KMS-11 (cell line): Measurements from ENCODE around the gene XIST.

ENCODE experiments used
- H2AFZ ChIP-seq: fragments of 200-600 bp; sonication (generic); 2 replicates; pipeline ENCODE4 v1.6.1; 2016; ENCODE audit warnings: antibody characterized with exemption, mixed run types, low read depth
- H3K27ac ChIP-seq: fragments of 200-600 bp; sonication (generic); 2 replicates; pipeline ENCODE4 v1.6.1; 2016; ENCODE audit warnings: mild to moderate bottlenecking, mixed run types
- H3K27me3 ChIP-seq: fragments of 200-600 bp; sonication (generic); 2 replicates; pipeline ENCODE4 v1.6.1; 2017; ENCODE audit warnings: mild to moderate bottlenecking, low read depth, mixed run types, moderate library complexity; ENCODE audit not compliant: insufficient read depth
- H3K36me3 ChIP-seq: fragments of 200-600 bp; sonication (generic); 2 replicates; pipeline ENCODE4 v1.6.1; 2017; ENCODE audit warnings: mild to moderate bottlenecking, mixed run types; ENCODE audit not compliant: insufficient read depth
- H3K4me1 ChIP-seq: fragments of 200-600 bp; sonication (generic); 2 replicates; pipeline ENCODE4 v1.6.1; 2016; ENCODE audit warnings: mild to moderate bottlenecking, low read depth, mixed run types; ENCODE audit not compliant: poor library complexity, severe bottlenecking
- H3K4me2 ChIP-seq: fragments of 200-600 bp; sonication (generic); 2 replicates; pipeline ENCODE4 v1.7.0; 2016; ENCODE audit warnings: mild to moderate bottlenecking, mixed run types
- H3K4me3 ChIP-seq: fragments of 200-600 bp; sonication (generic); IDR thresholded peaks from 2 replicates; pipeline ENCODE4 v1.6.1; 2017; ENCODE audit warnings: low read depth, low read length, mixed read lengths; ENCODE audit not compliant: insufficient read depth
- H3K79me2 ChIP-seq: fragments of 200-600 bp; sonication (generic); 2 replicates; pipeline ENCODE4 v1.6.1; 2016; ENCODE audit warnings: low read depth, mixed run types; ENCODE audit not compliant: insufficient read depth
- H3K9ac ChIP-seq: fragments of 200-600 bp; sonication (generic); 2 replicates; pipeline ENCODE4 v1.6.1; 2016; ENCODE audit warnings: mild to moderate bottlenecking, mixed run types
- H4K20me1 ChIP-seq: fragments of 200-600 bp; sonication (generic); 2 replicates; pipeline ENCODE4 v1.6.1; 2016; ENCODE audit warnings: mild to moderate bottlenecking, mixed run types; ENCODE audit not compliant: insufficient read depth
- CTCF ChIP-seq: fragments of 200-600 bp; sonication (generic); conservative IDR thresholded peaks from 2 replicates; pipeline ENCODE4 v1.6.1; 2017; ENCODE audit warnings: low read depth, mild to moderate bottlenecking, antibody characterized with exemption, low read length, moderate library complexity, mixed read lengths

XIST gene

GRCh38 chrX:73838123-73838522 is 14.4 kb downstream of the XIST start:
- no peaks in the 10 kb centered on the region for H4K20me1 ChIP-seq
- no peaks in the 10 kb centered on the region for H3K27me3 ChIP-seq
- no peak overlapping the region for H3K4me2 ChIP-seq
- H3K79me2 ChIP-seq, result no peaks in the 10 kb centered on the region
- H2AFZ ChIP-seq, result no peak overlapping the region
- H3K4me1 ChIP-seq, result no peaks in the 10 kb centered on the region
- no peak overlapping the region for H3K27ac ChIP-seq
- no peak for TF ChIP-seq CTCF
- H3K36me3 ChIP-seq, result no peaks in the 10 kb centered on the region
- H3K4me3 ChIP-seq, result no peak overlapping the region
- H3K9ac ChIP-seq, result no peak overlapping the region

GRCh38 chrX:73836956-73837477 is 15.5 kb downstream of the XIST start:
- no peaks in the 10 kb centered on the region for H4K20me1 ChIP-seq
- H3K4me2 ChIP-seq, result no peak overlapping the region
- H3K79me2 ChIP-seq, result no peaks in the 10 kb centered on the region
- TF ChIP-seq CTCF, result no peak
- H3K4me1 ChIP-seq, result no peaks in the 10 kb centered on the region
- H2AFZ ChIP-seq, result no peak overlapping the region
- H3K36me3 ChIP-seq, result no peaks in the 10 kb centered on the region
- no peak overlapping the region for H3K27ac ChIP-seq
- no peak overlapping the region for H3K4me3 ChIP-seq
- H3K9ac ChIP-seq, result no peak overlapping the region
- H3K27me3 ChIP-seq, result no peaks in the 10 kb centered on the region

GRCh38 chrX:73834219-73834618 is 18.3 kb downstream of the XIST start:
- H4K20me1 ChIP-seq, result no peaks in the 10 kb centered on the region

GRCh38 chrX:73832319-73832718 is 20.2 kb downstream of the XIST start:
- Histone ChIP-seq H3K79me2 (no peaks in the 10 kb centered on the region), H3K27ac (no peak overlapping the region), H4K20me1 (no peaks in the 10 kb centered on the region), H3K36me3 (no peaks in the 10 kb centered on the region), H3K4me2 (no peak overlapping the region), H2AFZ (no peak overlapping the region), H3K4me1 (no peaks in the 10 kb centered on the region), H3K9ac (no peak overlapping the region), H3K4me3 (no peak overlapping the region), H3K27me3 (no peaks in the 10 kb centered on the region)
- TF ChIP-seq CTCF, result no peak

More at GRCh38 chrX:73834219-73834618, 18.3 kb downstream of the XIST start:
- Histone ChIP-seq H3K27ac (no peak overlapping the region), H3K4me1 (no peaks in the 10 kb centered on the region), H3K27me3 (no peaks in the 10 kb centered on the region), H3K4me3 (no peak overlapping the region), H3K36me3 (no peaks in the 10 kb centered on the region), H3K79me2 (no peaks in the 10 kb centered on the region), H3K9ac (no peak overlapping the region), H2AFZ (no peak overlapping the region), H3K4me2 (no peak overlapping the region)
- no peak for TF ChIP-seq CTCF

- H3K4me1 ChIP-seq, result no peaks in the 10 kb centered on the region
- H3K79me2 ChIP-seq, result no peaks in the 10 kb centered on the region
- H3K27ac ChIP-seq, result no peak overlapping the region
- H3K4me3 ChIP-seq, result no peak overlapping the region
- H3K4me2 ChIP-seq, result no peak overlapping the region
- TF ChIP-seq CTCF, result no peak
- H3K9ac ChIP-seq, result no peak overlapping the region
- H3K36me3 ChIP-seq, result no peaks in the 10 kb centered on the region
- no peaks in the 10 kb centered on the region for H4K20me1 ChIP-seq
- no peak overlapping the region for H2AFZ ChIP-seq
- H3K27me3 ChIP-seq, result no peaks in the 10 kb centered on the region
Measured at GRCh38 chrX:73831500-73831899, 21.0 kb downstream of the XIST start.
